Measurements from ENCODE around the gene PPIL1.
A peak's percentile ranks its signal among the peaks of the same experiment; 100 is the strongest.
"Not testable (repeated sequence)": the region's sequence is repeated elsewhere in the genome, so short reads cannot be mapped to it uniquely, and the experiment has no call there.

PPIL1 gene

GRCh38 chr6:36874443-36875249 lies at the start of gene PPIL1:
TSS of gene PPIL1 (minus strand) at chr6:36874803. CDS start at chr6:36874772, 31 bp downstream.
- peak; percentile 86 for DNase-seq (ENCODE audit: low spot score)

DNA sequence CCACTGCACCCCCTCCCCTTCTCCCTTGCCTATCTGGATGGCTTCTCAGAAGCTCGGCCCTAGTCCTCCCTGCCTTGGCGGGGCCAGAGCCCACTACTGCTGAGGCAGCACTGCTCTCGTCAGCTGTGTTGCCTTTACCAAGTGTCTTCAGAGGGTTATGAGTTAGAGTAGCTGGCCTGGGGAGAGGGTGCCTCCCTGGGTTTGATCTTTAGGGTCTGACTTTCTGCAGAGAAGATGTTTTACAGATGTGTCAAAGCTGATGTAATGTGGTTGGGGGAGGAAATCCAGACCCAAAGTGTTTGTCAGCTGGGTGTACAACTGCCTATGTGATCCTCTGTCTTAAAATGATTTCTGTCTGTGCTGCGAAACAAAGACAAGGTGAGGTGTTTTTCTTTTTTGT lies 49.5 kb upstream of the PPIL1 start:
- no peak for DNase-seq (ENCODE audit: low spot score)

DNA sequence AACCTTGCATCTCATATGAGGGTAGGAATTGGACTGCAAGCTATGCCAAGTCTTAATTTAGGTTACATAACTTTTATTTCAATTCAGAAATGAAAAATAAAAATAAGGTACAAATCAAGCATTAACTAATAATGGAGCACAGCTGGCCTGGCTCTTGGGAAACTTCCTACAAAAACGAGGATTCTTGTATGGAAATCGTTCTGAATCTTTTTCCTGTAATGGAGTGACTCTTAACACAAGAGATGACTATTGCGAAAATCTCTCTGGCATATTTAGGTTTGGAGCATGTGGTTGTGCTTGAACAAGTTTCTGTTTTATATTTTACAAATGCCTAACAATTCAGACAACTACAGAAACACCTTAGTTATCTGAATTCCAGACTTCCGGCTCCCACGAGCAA lies 45.9 kb upstream of the PPIL1 start:
- DNase-seq (ENCODE audit: low spot score), result no peak

DNA sequence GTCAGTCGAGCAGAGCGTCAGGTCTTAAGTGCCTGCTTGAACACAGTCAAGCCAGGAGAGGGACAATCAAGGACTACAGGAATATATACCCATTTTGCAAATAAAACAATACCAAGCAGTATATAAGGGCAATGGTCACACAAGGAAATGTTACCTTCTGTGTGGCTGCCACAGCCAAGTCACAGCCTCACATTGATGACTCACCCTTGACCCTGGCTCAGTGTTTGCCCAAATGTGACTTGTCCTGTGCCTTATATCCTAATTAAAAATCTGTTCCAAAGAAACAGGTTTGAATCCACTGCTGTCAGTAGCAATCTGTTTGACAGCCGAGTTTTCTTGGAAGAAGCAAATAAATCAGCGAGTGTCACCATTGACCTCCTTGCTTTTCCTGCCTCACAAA lies 45.4 kb upstream of the PPIL1 start:
- no peak for DNase-seq (ENCODE audit: low spot score)

GRCh38 chr6:36917541-36918193 lies 43.1 kb upstream of the PPIL1 start:
- no peak for DNase-seq (ENCODE audit: low spot score)

- DNase-seq (ENCODE audit: low spot score), result no peak
Measured at GRCh38 chr6:36916126-36916525, 41.5 kb upstream of the PPIL1 start.

GRCh38 chr6:36915599-36915998 lies 41.0 kb upstream of the PPIL1 start:
- DNase-seq (ENCODE audit: low spot score), result no peak

DNA sequence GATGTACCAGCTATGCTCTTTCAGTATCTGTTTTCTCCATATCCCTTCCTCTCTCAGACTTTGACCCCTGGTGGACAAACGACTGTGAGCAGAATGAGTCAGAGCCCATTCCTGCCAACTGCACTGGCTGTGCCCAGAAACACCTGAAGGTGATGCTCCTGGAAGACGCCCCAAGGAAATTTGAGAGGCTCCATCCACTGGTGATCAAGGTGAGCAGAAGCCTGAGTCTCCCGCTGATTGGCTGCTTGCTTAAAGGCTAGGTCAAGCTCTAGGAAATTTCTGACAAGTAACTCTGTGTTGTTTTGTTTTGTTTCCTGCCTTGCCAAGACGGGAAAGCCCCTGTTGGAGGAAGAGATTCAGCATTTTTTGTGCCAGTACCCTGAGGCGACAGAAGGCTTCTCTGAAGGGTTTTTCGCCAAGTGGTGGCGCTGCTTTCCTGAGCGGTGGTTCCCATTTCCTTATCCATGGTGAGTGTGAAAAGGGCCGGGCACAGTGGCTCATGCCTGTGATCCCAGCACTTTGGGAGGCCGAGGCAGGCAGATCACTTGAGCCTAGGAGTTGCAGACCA lies 39.7 kb upstream of the PPIL1 start:
- peak; percentile 46 for DNase-seq (ENCODE audit: low spot score)

GRCh38 chr6:36913082-36913481 lies 38.5 kb upstream of the PPIL1 start:
- DNase-seq (ENCODE audit: low spot score), result no peak

- DNase-seq (ENCODE audit: low spot score), result peak; percentile 67
Measured at GRCh38 chr6:36912586-36912985, 38.0 kb upstream of the PPIL1 start.

DNA sequence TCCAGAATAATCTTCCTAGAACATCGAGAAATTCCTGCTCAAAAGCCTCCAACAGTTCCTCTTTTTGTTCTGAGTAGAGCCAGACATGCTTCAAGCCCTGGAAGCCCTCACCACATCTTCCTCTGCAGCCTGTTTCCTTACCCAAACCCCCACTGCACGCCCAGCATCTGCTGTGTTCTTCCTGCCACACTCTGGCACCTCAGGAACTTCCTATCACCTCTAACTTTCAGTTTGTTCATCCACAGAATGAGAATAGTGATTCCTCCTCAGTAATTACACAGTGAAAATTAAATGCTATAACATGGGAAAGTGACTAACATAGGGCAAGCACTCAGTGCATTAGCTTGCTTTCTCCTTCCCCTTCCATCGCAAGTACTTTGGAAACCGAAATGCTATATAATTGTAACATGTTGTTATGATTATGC lies 37.4 kb upstream of the PPIL1 start:
- no peak for DNase-seq (ENCODE audit: low spot score)

DNA sequence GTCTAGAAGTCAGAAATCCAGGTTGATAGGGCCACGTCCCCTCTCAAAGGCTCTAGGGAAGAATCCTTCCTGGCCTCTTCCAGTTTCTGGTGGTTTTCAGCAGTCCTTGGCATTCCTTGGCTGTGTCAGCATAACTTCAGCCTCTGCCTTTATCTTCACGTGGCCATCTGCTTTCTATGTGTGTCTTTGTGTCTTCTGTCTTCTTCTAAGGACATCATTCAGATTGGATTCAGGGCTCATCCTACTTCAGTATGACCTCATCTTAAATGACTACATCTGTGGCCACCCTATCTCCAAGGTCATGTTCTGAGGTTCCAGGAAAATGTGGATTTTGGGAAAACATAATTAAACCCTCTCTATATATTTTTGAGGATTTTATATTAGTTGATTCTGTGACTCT lies 34.1 kb upstream of the PPIL1 start:
- DNase-seq (ENCODE audit: low spot score), result no peak

DNA sequence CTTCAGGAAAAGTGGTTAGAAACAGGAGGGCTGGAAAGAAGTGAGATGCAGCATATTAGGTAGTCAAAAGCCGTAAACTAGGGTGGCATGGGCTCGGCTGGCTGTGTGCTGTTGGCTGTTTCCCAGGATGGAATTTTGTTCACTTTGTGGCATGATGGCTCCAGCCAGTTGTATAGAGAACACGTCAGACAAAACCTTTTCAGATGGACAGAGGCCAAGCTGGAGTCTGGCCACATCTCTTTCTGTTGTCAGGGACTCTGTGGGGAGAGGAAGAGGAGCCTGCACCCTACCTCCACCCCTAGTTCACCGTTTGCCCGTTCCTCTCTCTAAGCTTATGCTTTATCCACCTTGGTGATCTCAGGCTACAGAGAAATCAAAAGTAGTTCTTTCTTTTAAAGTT lies 33.2 kb upstream of the PPIL1 start:
- no peak for DNase-seq (ENCODE audit: low spot score)

GRCh38 chr6:36906539-36907325 lies 32.1 kb upstream of the PPIL1 start:
- no peak for DNase-seq (ENCODE audit: low spot score)

GRCh38 chr6:36904851-36905393 lies 30.3 kb upstream of the PPIL1 start:
- DNase-seq (ENCODE audit: low spot score), result no peak

DNA sequence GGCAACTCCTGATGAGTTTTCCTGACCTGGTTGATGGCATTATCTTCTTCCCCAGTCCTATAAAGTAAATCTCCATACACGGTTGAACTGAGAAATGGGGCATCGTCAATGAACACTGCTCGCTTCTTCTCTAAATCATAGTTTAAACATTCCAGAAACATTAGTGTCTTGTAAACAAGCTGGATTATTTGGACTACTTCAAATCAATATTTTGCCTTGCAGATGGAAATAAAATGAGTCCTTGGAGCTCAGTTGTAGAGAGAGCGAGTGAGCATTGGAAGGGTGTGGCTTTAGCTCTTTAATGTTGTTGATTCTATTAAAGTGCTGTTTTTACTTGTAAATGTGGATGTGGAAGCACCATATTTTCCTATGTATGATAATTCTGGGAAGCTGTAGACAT lies 29.5 kb upstream of the PPIL1 start:
- no peak for DNase-seq (ENCODE audit: low spot score)

DNA sequence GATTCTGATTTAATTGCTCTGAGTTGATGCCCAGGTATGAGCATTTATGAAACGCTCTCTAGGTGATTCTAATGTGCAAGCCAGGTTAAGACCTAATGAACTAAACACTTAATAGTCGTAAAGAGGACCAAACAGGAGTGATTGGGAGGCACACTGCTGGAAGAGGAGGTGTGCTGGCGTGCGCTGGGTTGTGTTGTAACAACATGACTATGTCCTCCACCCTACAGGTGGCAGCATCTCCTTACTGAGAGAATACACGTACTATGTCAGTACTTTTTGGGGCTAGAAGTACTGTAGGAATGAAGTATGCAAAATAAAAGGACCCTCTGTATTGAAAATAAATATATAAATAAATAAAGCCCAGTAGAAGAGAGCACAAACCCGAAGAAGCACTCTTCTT lies 23.0 kb upstream of the PPIL1 start:
- DNase-seq (ENCODE audit: low spot score), result no peak

DNA sequence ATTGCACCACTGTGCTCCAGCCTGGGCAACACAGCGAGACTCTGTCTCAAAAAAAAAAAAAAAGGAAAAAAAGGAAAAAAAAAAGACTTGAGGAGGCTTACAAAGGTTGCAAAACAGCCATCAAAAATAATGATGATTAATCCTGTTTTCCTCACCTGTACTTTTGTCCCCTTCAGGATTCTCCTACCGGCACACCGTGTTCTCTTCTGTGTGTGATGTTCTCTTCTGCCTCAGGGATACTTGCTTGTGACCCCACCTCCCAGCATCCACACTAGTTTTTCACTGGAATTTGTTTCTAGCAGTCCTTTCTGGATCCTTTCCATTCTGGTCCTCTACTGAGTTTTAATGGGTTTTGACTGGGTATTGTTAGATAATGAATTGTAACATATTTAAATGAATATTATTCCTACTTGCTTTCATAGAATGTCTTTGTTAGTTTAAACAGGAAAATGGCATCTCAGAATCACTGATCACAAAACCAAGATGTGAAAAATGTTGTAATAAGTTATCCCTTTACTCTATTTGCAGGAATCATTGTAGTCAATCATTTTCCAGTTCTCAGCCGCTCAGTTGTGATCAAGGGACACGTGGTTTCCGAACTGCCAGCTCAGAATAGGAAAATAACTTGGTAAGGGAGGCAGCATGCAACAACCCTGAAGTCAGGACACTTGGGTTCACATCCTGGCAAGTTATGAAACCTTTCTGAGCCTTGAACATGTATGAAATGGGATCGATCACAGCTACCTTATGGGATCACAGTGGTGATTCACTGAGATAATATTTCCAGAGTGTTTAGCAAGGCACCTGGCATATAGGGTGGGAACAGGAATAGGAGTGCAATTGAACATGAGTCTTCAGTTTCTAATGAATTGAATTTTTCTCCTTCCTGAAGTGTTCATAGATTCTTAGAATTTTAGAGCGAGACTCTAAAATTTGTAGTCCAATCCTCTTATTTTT lies 19.7 kb upstream of the PPIL1 start:
- no peak for DNase-seq (ENCODE audit: low spot score)

GRCh38 chr6:36891153-36891552 lies 16.6 kb upstream of the PPIL1 start:
- not testable (repeated sequence) for DNase-seq (ENCODE audit: low spot score)

DNA sequence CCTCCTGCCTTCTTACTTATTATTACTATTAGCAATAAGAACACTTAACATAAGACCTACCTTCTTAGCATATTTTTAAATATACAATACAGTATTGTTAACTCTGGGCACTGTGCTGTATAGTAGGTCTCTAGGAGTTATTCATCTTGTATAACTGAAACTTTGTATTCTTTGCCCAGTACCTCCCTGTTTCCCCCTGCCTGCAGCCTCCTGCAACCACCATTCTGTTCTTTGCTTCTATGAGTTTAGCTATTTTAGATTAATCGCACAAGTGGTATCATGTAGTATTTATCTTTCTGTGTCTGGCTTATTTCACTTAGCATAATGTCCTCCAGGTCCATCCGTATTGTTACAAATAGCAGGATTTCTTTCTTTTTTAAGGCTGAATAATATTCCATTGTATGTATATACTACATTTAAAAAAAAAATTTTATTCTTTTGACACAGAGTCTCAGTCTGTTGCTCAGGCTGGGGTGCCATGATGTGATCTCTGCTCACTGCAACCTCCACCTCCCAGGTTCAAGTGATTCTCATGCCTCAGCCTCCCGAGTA lies 15.6 kb upstream of the PPIL1 start:
- DNase-seq (ENCODE audit: low spot score), result no peak
